A549 treated with ZK216348 at 1 μM for 4 hours (cell line): ENCODE results near the gene CLDN4. TPM values are rescaled to one million over a fixed set of nuclear protein-coding genes. Genes with fewer than 3 reads are reported as not detected.

Experiments used
- total RNA-seq: library from RNA; stranded (reverse); fragments of 200-300 nt; extraction: Qiagen RNA extraction; gene quantifications from 5 replicates; pipeline ENCODE4 v1.2.3, GENCODE V29; 2022; ENCODE audit warnings: low read depth

Gene CLDN4
- total RNA-seq: 2.5 to 7.0 TPM (median 5.0 TPM) in 5 replicates

GRCh38 chr7:73830681-73831583, at the start of gene CLDN4:
Gene CLDN4 (plus strand): TSS chr7:73830996. CDS start chr7:73831202, 206 bp downstream.

GRCh38 chr7:73842067-73842976, 11.5 kb downstream of the CLDN4 start, which contains the start of gene METTL27:
Gene METTL27 (minus strand): TSS chr7:73842516. CDS start chr7:73842140, 376 bp downstream.

GRCh38 chr7:73860859-73861258, 30.1 kb downstream of the CLDN4 start, which contains the start of gene TMEM270:
Gene TMEM270 (plus strand): TSS chr7:73861159. CDS start chr7:73861195, 36 bp downstream.

Other genes starting within 250 kb of the CLDN4 start
- 0.38 to 1.5 TPM (median 0.91 TPM) in 5 replicates for gene MLXIPL, start 206.5 kb upstream of the CLDN4 start, total RNA-seq
- gene VPS37D, start 163.2 kb upstream of the CLDN4 start, total RNA-seq: 2.6 to 7.3 TPM (median 5.4 TPM) in 5 replicates
- 8.1 to 11.1 TPM (median 9.7 TPM) in 5 replicates for gene DNAJC30, start 147.5 kb upstream of the CLDN4 start, total RNA-seq
- gene BUD23, start 147.4 kb upstream of the CLDN4 start, total RNA-seq: 126 to 151 TPM (median 132 TPM) in 5 replicates
- 67.2 to 92.1 TPM (median 81.8 TPM) in 5 replicates for gene STX1A, start 111.3 kb upstream of the CLDN4 start, total RNA-seq
- gene ABHD11, start 92.2 kb upstream of the CLDN4 start, total RNA-seq: 16.7 to 26.7 TPM (median 24.8 TPM) in 5 replicates
- 0.58 to 4.4 TPM (median 3.2 TPM) in 5 replicates for gene CLDN3, start 60.7 kb upstream of the CLDN4 start, total RNA-seq
- gene METTL27, start 11.5 kb downstream of the CLDN4 start, total RNA-seq: 4.8 to 10.2 TPM (median 8.1 TPM) in 5 replicates
- 0.23 to 0.40 TPM in 2 of 5 replicates, not detected in the others for gene TMEM270, start 30.2 kb downstream of the CLDN4 start, total RNA-seq
- gene ELN, start 197.2 kb downstream of the CLDN4 start, total RNA-seq: 0.08 to 0.13 TPM (median 0.12 TPM) in 5 replicates